Left renal cortex interstitium (tissue), 4 donors: ENCODE data around the gene NKX6-1. TPM values are rescaled to one million over a fixed set of nuclear protein-coding genes. Genes with fewer than 3 reads are reported as not detected.

Experiments
- DNase-seq, 4 donors: peaks; one replicate each; pipeline ENCODE4 v3.0.0-alpha.2; 2013; ENCODE audit warnings: low read depth in 4 of 4, low spot score in 2 of 4, missing footprints in 1 of 4
- polyA plus RNA-seq, 4 donors: library from polyadenylated mRNA; unstranded; fragments of 120-200 nt; gene quantifications; one replicate each; pipeline ENCODE4 v1.2.1, GENCODE V29; 2013; ENCODE audit not compliant: insufficient read length in 4 of 4

The NKX6-1 gene
- polyA plus RNA-seq = under 1 TPM; 0.05 to 0.13 (median 0.09) TPM

DNA sequence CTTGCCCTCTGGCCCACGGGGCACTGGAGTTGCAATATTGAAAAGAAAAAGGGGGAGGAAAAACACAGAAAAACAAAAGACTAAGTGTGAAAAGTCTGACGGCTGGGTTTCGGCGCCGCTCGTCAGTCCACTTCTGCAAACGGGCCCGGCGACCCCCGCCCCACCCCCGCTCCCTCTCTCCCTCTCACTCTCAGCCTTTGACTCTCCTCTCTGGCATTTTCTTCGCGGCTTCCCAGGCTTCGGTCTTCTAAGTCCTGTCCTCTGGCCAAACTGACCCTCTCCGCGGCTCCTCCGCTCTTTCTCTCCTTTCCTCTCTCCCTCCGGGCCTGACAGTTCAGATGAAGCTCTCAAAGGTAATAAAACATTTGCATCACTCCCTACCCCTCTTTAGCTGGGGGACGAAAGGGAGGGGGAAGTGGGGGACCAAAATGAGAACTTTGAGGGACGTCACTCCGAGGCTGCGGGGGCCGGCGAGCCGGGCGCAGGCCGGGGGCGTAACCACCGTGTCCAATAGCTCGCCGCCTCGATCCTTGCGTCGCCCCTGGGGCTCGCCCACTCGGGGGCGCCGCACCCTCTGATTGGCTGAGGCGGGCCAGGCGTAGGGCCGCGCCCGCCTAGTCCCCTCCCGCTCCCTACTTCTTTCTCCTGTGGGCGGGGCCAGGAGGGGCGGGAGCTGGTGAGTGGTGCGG lies at the start of gene NKX6-1:
Gene NKX6-1 (minus strand): TSS at position 358 of the 689 bp plus-strand sequence. CDS start 1,064 bp downstream, outside the sequence.
- DNase-seq = no peak

DNA sequence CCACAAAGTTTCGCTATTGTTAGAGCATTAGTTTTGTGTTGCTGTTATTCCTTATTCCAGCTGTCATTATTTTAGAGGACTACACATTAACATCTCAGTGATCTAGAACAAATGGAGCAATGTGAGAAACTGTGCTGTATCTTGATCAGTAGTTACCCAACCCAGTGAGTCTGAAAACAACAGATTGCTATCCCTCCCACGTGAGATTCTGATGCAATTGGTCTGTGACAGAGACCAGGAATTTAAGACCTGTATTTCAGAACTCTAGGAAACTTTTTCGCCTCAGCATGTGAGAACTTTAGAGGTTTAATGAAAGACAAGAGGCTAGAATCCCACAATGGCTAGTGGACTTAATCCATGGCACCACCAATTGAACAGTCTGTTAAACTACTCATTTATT lies 48.1 kb upstream of the NKX6-1 start:
- DNase-seq = no peak

DNA sequence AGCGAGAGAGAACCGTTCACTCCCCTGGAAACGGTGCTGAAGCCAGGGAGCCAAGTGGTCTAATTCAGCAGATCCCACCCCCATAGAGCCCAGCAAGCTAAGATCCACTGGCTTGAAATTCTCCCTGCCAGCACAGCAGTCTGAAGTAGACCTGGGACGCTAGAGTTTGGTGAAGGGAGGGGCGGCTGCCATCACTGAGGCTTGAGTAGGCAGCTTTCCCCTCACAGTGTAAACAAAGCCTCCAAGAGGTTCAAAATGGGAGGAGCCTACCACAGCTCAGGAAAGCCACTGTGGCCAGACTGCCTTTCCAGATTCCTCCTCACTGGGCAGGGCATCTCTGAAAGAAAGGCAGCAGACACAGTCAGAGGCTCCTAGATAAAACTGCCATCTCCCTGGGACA lies 46.0 kb upstream of the NKX6-1 start:
- DNase-seq = no peak

DNA sequence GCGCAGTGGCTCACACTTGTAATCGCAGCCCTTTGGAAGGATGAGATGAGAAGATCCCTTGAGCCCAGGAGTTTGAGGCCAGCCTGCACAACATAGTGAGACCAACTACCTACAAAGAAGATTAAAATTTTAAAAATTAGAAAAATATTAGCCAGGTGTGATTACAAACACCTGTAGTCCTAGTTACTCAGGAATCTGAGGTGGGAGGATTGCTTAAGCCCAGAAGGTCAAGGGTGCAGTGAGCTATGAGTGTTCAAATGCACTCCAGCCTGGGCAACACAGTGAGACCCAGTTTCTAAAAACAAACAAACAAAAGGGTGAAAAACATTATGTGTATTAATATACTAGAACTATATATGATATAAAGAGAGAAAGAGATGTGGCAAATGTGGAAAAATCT lies 36.8 kb upstream of the NKX6-1 start:
- DNase-seq = no peak

DNA sequence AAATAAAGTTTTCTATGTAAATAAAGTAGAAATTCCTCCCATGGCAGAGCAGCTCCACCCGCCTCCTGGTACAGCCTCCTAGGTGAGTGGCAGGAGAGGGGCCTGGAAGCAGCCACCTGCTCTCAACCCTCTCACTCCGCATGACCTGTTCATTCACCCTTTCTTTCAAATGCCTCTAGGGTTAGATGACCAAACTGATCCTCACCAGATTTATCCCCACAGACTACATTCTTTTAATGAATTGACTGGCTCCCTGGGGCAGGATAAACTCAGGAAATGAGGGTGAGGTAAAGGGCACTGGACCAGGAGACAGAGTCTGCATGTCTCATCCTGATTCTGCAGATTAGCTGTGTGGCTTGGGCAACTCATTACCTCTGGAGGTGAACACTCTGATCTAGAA lies 32.6 kb upstream of the NKX6-1 start:
- no peak for DNase-seq

DNA sequence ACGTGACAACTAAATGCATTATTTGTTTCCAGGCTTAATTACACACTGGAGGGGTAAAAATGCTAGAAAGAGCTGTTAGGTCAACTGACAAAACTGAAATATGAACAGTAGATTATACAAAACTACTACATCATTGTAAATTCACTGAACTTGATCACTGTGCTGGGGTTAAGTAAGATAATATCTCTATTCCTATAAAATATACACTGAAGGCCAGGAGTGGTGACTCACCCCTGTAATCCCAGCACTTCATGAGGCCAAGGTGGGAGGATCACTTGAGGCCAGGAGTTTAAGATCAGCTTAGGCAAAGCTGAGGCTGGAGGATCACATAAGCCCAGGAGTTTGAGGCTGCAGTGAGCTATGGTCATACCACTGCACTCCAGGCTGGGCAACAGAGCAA lies 31.8 kb upstream of the NKX6-1 start:
- DNase-seq = no peak

DNA sequence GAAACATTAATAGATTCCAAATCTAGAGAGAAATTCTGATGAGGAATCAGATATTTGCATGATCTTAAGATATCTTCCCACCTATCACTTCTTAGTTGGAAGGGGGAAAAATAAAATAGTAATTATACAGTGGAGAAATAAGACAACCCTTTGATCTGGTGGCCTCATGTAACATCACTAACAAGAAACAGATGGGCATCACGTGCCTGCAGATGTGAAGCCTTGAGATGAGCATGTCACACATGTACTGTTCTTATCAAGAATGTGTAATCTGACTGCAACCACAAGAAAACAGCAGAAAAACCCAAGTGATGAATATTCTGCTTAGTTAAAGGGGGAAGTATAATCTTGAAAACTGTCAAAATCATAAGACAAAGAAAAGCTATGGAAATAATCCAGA lies 31.4 kb upstream of the NKX6-1 start:
- DNase-seq = no peak

DNA sequence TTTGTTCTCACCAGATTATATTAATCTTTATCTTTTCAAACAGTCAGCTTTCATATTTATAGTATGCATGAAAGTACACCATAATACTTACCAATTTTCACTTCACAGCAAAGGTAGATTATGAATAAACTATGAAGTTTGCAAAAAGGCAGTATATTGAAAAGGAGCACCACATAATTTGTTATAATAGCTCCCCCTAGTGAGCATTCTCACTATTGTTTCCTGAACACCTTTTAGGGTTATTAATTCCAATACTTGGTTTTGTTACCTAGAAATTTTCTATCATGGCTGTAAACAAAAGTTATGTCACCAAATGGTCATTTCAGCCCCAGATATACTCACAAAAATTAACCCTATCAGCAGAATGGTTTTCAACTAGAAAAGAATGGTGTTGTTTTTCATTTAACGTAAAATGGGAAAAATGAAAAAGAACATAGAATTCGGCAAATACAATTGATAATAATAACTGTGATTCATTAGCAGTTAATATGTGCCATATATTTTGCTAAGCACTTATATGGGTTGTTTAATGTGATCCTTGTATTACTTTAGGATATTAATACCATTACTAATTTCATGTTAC lies 30.2 kb upstream of the NKX6-1 start:
- DNase-seq = peak in 1 of 4 donors; percentile 4

DNA sequence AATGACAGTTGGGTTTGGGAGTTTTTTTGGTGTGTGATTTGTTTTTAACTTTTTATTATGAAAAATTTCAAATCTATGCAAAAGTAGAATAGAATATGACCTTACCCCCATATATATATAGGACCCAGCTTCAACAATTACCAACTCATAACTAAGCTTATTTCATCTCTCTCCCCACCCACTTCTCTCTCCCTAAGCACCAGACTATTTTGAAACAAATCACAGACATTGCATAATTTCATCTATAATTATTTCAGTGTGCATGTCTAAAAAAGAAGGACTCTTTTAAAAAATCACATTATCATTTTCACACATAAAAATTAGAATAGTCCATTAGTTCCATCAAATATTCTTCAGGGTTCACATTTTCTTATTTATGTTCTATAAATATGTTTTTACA lies 28.3 kb upstream of the NKX6-1 start:
- DNase-seq = no peak

DNA sequence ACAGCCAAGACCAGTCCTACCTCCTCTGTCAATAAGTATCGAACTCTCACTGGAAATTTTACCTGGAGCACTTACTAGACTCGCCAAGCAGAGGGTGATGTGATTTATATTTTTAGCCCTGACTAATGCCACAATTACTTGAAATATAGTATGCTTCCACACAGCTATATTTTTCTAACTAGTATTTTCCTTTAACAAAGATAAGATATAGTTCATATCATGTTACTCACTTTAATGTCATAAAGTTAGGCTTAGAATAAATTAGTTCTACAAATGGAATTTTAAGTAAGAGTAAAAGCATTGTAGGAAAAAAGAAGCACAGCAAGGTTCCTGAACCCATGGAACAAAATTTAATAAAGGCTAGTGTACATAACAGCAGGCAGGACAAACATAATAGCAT lies 16.0 kb upstream of the NKX6-1 start:
- no peak for DNase-seq

DNA sequence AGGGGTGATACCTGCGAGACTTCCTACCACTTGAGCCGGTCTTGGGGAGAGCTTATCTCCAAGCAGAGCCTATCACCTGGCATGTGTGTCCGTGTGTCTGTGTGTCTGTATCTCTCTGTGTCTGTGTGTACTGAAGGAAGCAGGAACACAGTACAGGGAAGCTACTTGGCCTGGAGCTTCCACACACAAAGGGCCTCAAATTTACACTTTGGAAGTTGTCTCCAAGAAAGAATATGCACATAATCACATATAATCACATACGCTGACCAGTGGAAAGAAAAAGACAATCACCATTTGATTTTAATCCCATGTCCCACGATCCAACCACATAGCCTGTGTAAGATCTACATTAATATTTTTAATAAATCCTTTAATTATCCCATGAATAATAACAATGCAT lies 13.2 kb upstream of the NKX6-1 start:
- no peak for DNase-seq

DNA sequence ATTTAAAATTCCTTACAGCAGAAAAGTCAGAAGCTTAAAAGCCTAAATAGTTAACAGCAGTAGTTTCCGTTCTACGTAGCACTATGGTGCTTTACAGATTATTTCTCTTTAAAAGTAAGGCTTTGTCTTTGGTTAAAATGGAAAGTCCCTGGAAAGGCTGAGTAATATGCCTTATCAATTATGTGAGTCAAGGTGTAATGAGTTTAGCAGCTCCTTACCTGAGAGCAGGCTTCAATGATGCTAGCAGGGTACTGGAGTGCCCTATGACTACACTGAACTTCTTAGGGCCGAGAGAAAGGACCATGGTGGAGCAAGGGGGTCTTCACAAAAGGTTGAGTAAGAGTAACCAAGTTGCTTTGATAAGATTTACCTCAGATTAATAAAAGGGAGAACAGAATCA lies 12.6 kb upstream of the NKX6-1 start:
- DNase-seq = no peak

DNA sequence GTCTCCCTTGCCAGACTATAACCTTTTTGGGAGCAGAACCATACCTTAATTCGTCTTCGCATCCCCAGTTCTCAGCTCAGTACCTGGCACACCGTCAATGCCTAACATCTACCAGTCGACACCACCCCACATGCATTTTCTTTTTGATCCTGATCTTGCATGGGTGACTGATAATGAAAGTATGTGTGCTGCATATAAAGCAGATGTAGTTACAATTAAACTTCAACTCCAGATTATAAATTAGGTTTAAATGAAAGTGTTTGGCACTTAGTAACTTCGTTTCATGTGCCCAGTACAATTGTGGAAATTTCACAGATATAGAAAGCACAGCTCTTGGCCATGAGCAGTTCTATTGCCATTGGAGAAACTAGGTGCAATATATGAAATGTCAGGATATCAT lies 8.8 kb upstream of the NKX6-1 start:
- DNase-seq = no peak

DNA sequence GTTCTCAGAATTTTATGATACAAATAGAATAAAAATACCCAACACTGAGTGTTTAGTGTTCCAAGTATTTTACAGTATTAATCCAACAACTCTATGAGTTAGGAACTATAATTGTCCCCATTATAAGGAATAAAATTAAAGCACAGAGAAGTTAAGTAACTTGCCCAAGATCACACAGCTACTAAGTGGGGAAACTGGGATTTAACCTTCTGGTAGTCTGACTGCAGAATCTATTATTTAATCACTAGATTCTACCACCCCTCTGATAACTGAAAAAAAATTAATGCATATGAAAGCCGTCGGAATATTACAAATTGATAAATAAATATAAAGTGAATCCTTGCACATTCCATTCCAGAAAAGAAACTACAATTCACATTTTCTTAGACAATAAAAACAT lies 5.7 kb upstream of the NKX6-1 start:
- no peak for DNase-seq

DNA sequence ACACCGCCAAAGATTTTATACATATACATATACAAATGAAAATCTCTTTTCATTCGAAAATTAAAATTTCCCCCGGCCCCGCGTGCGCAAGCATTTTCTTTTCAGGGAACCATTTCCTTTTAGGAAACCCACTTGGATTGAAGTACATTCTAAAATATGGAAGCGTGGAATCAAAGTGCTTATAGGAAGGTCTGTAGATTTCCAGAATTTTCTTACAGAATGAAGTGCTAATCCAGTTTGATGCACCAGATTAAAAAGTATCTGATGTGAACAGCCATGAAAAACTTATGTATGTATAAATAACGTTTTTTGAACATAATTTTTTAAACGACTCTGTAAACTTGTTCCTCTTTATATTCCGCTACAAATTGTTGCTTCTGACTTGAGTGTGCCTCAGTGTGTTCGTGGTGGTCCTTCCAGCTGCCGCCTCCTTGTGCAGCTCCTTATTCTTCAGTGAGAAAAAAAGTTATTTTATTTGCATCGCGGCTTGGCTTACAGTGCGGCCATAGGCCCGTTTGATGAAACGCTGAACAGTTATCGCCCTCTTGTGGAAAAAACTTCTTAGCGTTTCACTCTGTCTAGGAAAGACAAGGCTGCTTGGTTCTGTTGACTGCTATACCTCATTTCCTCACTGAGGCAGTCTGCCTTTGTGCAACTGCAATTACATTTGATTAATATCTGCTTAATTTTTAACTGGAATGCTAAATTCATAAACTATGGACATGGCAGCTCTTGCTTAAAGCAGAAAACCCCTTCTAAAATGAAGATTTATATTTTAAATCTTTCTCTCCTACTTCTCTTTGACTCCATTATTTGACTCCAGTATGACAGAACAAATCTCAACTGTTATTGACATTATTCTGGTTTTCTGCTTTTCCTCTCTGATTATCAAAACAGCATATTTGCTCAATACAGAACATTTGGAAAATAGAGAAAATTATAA lies 4.7 kb upstream of the NKX6-1 start:
- peak in 1 of 4 donors; percentile 81 for DNase-seq

DNA sequence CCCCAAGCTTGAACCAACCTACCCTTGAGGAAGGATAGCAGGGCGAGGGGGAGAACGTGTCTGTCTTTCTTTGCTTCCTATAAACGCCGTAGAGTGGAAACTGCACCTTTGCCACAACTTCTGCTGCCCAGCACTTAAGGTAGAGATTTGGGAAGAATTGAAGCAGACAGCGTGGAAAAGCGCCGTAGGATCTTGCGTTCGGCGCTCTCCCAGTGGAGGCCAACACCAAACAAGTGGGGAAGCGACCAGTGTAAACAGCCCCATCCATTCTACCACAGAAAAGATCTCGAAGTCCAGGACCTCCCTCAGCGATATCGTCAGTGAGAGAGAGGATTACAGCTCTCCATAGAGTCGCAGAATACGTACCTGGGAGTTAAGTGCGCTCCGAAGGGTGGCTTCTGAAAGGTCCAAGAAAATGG lies 3.9 kb upstream of the NKX6-1 start:
- DNase-seq = no peak

DNA sequence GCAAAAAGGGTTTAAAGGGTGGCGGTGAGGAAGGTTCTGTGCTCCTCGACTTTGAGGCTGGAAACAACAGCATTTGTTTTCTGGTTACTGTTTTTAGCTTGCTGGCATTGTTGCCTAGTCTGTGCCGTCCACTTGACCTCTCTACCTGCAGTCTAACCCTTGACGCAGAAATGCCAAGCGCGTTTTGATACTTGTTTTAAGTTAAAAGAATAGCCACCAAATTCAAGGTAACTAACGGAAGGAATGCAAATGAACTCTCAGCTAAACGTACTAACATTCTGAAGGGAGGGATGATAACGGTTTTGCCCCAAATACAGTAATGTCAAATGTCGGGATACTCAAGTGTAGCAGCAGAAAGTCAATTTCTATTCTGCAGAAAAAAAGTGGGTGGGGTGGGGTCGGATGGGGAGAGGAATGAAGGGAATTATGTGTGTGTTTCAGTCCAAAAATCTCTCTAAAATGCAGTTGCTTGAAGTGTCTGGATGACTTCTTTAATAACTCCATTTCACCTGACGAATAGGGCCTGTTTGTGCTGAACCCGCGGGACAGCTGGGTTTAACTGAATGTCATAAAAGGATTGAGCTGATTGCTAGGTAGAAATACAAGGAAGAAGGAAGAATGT lies 3.4 kb upstream of the NKX6-1 start:
- DNase-seq = no peak

DNA sequence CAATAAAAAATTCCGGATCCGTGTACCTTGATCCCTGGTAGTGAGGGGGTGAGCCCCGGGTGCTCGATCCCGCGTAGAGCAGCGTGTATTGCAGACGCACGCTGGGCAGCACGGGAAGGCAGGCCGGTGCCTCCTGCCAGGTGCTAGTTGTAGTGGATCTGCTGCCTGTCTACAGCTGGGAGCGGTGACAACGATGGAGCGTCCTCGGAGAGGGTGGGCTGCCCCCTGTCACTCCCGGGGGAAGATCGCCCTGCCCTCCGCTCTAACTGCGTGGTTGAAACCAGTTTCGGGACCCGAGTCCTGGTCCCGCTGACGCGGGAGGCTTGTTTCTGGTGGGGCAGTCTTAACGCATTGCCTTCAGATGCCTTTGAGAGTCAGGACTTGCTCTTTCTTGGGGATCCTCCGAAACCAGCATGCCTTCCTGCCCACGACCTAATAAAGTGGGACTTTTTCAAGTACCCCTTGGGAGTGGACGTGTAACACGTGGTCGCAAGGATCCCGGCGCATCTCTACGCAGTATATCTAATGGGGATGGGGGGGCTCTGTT lies 2.7 kb upstream of the NKX6-1 start:
- no peak for DNase-seq

DNA sequence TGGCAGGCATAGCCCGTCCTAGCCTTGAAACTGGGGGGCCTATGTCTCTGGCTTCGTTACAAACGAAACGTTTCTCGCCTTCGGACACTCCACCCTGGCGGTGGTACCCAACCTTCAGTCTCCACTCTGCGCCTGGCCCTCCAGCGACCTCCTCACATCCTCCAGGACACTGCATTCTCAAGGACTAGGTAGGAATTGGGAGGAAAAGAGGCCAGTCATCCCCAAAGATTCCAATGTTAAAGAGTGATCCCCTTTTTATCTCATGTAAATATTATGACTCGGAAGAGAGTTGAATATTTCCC lies 2.1 kb upstream of the NKX6-1 start:
- no peak for DNase-seq

DNA sequence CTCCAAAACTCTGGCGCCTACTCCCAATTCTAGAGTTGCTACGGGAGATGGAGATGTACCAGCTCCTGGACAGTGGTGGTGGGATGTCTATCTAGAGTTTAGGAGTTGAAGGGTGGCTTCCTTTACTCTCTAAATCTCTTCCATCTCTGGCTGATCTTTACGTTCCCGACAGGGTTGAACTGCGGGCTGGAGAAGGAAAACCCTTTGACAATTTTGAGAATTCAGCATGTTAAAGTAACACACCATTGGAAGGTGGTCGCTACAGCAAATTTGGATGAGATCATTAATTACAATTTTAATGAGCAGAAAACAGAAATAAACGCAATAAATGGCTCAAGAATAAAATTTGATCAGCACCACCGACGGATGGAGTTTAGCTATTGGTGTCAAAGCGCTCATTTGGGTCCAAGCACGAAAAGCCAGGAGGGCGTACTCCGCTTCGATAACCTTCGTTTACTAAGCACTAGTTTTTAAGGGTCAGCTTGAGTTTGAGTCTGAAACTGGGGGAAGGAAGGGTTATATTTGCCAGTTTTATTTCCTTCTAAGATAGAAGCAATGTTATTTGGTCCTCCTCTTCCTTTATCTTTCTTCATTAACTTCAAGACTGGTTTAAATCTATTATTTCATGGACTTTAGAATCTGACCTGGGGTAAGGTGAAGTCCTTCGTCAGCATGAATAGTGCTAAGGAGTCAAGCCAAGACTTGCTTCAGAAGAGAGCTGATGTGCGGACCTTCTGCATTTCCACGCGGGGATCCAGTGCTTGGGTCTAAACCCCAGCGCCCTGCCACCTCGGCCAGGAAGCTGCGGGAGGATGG lies 1.5 kb upstream of the NKX6-1 start:
- no peak for DNase-seq
